HepG2 (cell line): Measurements from ENCODE around the gene AP3B2. TPM values are rescaled to one million over a fixed set of nuclear protein-coding genes. Genes with fewer than 3 reads are reported as not detected.
"Not testable (repeated sequence)": the region's sequence is repeated elsewhere in the genome, so short reads cannot be mapped to it uniquely, and the experiment has no call there.

Experiments used
- ATAC-seq: fragments of 200-7000 bp; cut with Tn5 transposase; 3 replicates; pipeline ENCODE4 v1.9.1; 2020; ENCODE audit warnings: mild to moderate bottlenecking, moderate library complexity
- BruUV-seq: library from RNA; stranded (reverse); fragments of 400-500 nt; replicated peaks from 2 replicates; lab custom pipeline; 2021; lab: Mats Ljungman, UMichigan
- CTCF ChIA-PET: fragments of 300-600 bp; formaldehyde crosslinking; extraction: SDS; loops from one replicate; lab custom pipeline; 2021; ENCODE audit warnings: low total read pairs, inconsistent platforms, low intra/inter-chr PET ratio; lab: Yijun Ruan, JAX
- POLR2A ChIA-PET: fragments of 350-600 bp; sonication (Branson Sonifier 250); formaldehyde crosslinking; loops from one replicate; lab custom pipeline; 2020; ENCODE audit warnings: antibody characterized with exemption, inconsistent platforms; lab: Yijun Ruan, JAX
- DNase-seq: peaks from one replicate; pipeline ENCODE4 v3.0.0-alpha.2; 2015; ENCODE audit warnings: low spot score
- FAIRE-seq: peaks from 3 replicates; lab custom pipeline; 2011; peaks lifted over from hg19 to GRCh38; lab: Jason Lieb, UNC
- H2AFZ ChIP-seq: one replicate; pipeline ENCODE4 v1.6.1; 2011; ENCODE audit warnings: low read length, inconsistent platforms
- H3K27ac ChIP-seq: fragments of 300-600 bp; 3 replicates; pipeline ENCODE4 v1.8.0; 2011; ENCODE audit warnings: mixed run types, mild to moderate bottlenecking, mixed read lengths, low read length, inconsistent platforms; ENCODE audit not compliant: insufficient read depth; ENCODE audit errors: extremely low read length
- H3K27me3 ChIP-seq, 2 experiments: fragments of 200-600 bp in 1 of 2; 2 replicates in 1 of 2; 3 replicates in 1 of 2; pipeline versions ENCODE4 v1.6.0 to v1.8.0; 2011; ENCODE audit warnings: low read length in 2 of 2, mild to moderate bottlenecking in 2 of 2, moderate library complexity in 2 of 2, inconsistent platforms in 1 of 2; ENCODE audit not compliant: insufficient read depth in 2 of 2, control insufficient read depth in 1 of 2
- H3K36me3 ChIP-seq, 2 experiments: fragments of 200-600 bp in 1 of 2; replicated peaks in 1 of 2; 2 replicates in 1 of 2; 3 replicates in 1 of 2; pipeline versions ENCODE4 v1.5.1 to v1.8.0; 2011; ENCODE audit warnings: low read length in 2 of 2, inconsistent platforms in 1 of 2; ENCODE audit not compliant: insufficient read depth in 2 of 2, control insufficient read depth in 1 of 2
- H3K4me1 ChIP-seq: 2 replicates; pipeline ENCODE4 v1.5.1; 2012; ENCODE audit warnings: low read length, inconsistent platforms; ENCODE audit not compliant: insufficient read depth
- H3K4me2 ChIP-seq: 2 replicates; pipeline ENCODE4 v1.6.0; 2011; ENCODE audit warnings: low read depth, low read length, inconsistent platforms
- H3K4me3 ChIP-seq, 3 experiments: fragments of 200-600 bp in 1 of 3; sonication (generic), shearing (Covaris generic) in 1 of 3; replicated peaks in 1 of 3; 2 replicates each; pipeline ENCODE4 v1.5.1; 2011 to 2016; ENCODE audit warnings: low read length in 3 of 3, inconsistent platforms in 2 of 3, low read depth in 2 of 3, mild to moderate bottlenecking in 2 of 3, control low read depth in 1 of 3, mixed read lengths in 1 of 3; ENCODE audit not compliant: insufficient read depth in 1 of 3
- H3K79me2 ChIP-seq: one replicate; pipeline ENCODE4 v1.6.1; 2011; ENCODE audit warnings: low read length, inconsistent platforms; ENCODE audit not compliant: insufficient read depth
- H3K9ac ChIP-seq: 2 replicates; pipeline ENCODE4 v1.6.0; 2011; ENCODE audit warnings: mild to moderate bottlenecking, low read depth, low read length, inconsistent platforms; ENCODE audit not compliant: insufficient read depth
- H3K9me3 ChIP-seq: 2 replicates; pipeline ENCODE4 v1.5.1; 2012; ENCODE audit warnings: mild to moderate bottlenecking, low read length
- H4K20me1 ChIP-seq: 2 replicates; pipeline ENCODE4 v1.6.0; 2011; ENCODE audit warnings: inconsistent platforms, mild to moderate bottlenecking, low read length, moderate library complexity; ENCODE audit not compliant: insufficient read depth
- EED ChIP-seq: sonication (generic); formaldehyde crosslinking; IDR thresholded peaks from 2 replicates; pipeline ENCODE4 v1.5.0; 2020; ENCODE audit warnings: mild to moderate bottlenecking, missing genetic modification reagents
- RFX3 ChIP-seq: IDR thresholded peaks from 2 replicates; pipeline ENCODE4 v1.6.1; 2016; ENCODE audit warnings: missing biosample characterization, missing genetic modification reagents
- RFXANK ChIP-seq: IDR thresholded peaks from 2 replicates; pipeline ENCODE4 v1.6.1; 2016
- SMYD3 ChIP-seq: sonication (generic); formaldehyde crosslinking; IDR thresholded peaks from 2 replicates; pipeline ENCODE4 v1.8.1; 2023; ENCODE audit warnings: mild to moderate bottlenecking, missing genetic modification reagents
- SP2 ChIP-seq: sonication (generic); formaldehyde crosslinking; IDR thresholded peaks from 2 replicates; pipeline ENCODE4 v1.5.1; 2020; ENCODE audit warnings: mild to moderate bottlenecking, missing genetic modification reagents
- TAF1 ChIP-seq: sonication (generic); formaldehyde crosslinking; IDR thresholded peaks from 2 replicates; pipeline ENCODE4 v1.4.0; 2020; ENCODE audit warnings: missing genetic modification reagents
- ZNF276 ChIP-seq: sonication (generic); formaldehyde crosslinking; IDR thresholded peaks from 2 replicates; pipeline ENCODE4 v1.4.0; 2020; ENCODE audit warnings: mild to moderate bottlenecking, low read depth, missing genetic modification reagents
- ZNF562 ChIP-seq: sonication (generic); formaldehyde crosslinking; IDR thresholded peaks from 2 replicates; pipeline ENCODE4 v1.8.0; 2022; ENCODE audit warnings: missing genetic modification reagents, borderline replicate concordance
- ZNF570 ChIP-seq: sonication (generic); formaldehyde crosslinking; IDR thresholded peaks from 2 replicates; pipeline ENCODE4 v1.4.0; 2020; ENCODE audit warnings: mild to moderate bottlenecking, missing genetic modification reagents, borderline replicate concordance
- ZNF644 ChIP-seq: IDR thresholded peaks from 2 replicates; pipeline ENCODE4 v1.6.1; 2016; ENCODE audit warnings: low read depth
- WGBS: methylation state at CpG from one replicate; pipeline ENCODE4 v1.1.6; 2017; ENCODE audit warnings: low lambda C conversion rate; 5-methylcytosine and 5-hydroxymethylcytosine counted together
- in situ Hi-C: cut with HindIII; loops from 2 replicates; pipeline ENCODE4 v1.10.0; 2017; ENCODE audit warnings: low pct_unique_long_range_greater_than_20kb; ENCODE audit not compliant: extremely low pct_ligation_motif_present
- intact Hi-C: fragments of 100-400 bp; cut with micrococcal nuclease; formaldehyde crosslinking; loops from one replicate; pipeline ENCODE4 v1.10.0; 2022; ENCODE audit not compliant: unreplicated experiment
- polyA plus RNA-seq, 8 experiments: library from polyadenylated mRNA; depleted of rRNA in 3 of 8; stranded (reverse) in 7 of 8; unstranded in 1 of 8; fragments of >200 nt; fragmentation: Illumina TruSeq in 4 of 8; extraction: Trizol in 4 of 8; gene quantifications; 2 replicates each; pipeline versions ENCODE4 v1.2.1 to v1.2.3, GENCODE V29; 2011 to 2016; ENCODE audit warnings: low read depth in 4 of 8, missing spikeins in 1 of 8, mixed read lengths in 1 of 8; ENCODE audit not compliant: insufficient read depth in 1 of 8
- total RNA-seq, 5 experiments: library from RNA; depleted of rRNA; stranded (reverse); fragments of >200 nt; fragmentation: Illumina TruSeq; extraction: Trizol; gene quantifications; 2 replicates each; pipeline ENCODE4 v1.2.3, GENCODE V29; 2016; ENCODE audit warnings: low read depth in 1 of 5
- TF ChIP-seq, protein P1 (sequence below): sonication (generic); formaldehyde crosslinking; IDR thresholded peaks from 2 replicates; pipeline ENCODE4 v1.5.0; 2020; ENCODE audit warnings: missing genetic modification reagents
- TF ChIP-seq, protein P2 (sequence below): sonication (generic); formaldehyde crosslinking; IDR thresholded peaks from 2 replicates; pipeline ENCODE4 v1.8.0; 2022; ENCODE audit warnings: mild to moderate bottlenecking, missing genetic modification reagents, borderline replicate concordance
- TF ChIP-seq, protein P3 (sequence below): sonication (generic); formaldehyde crosslinking; IDR thresholded peaks from 2 replicates; pipeline ENCODE4 v1.5.0; 2020; ENCODE audit warnings: mild to moderate bottlenecking, missing genetic modification reagents

The AP3B2 gene
- total and polyA plus RNA-seq, 2 of the 13 experiments (the other 11 are each of a cell fraction or from before 2014, with no cell fraction given): not detected

DNA sequence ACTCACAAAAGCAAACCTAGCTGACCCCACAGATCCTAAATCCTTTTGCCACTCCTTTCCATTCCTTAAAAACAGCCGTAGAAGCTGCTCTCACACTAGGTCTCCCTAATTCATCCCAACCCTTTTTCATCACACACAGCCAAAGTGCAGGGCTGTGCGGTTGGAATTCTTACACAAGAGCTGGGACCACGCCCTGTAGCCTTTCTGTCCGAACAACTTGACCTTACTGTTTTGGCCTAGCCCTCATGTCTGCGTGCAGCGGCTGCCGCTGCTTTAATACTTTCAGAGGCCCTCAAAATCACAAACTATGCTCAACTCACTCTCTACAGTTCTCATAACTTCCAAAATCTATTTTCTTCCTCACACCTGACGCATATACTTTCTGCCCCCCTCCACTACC lies 3.8 kb downstream of the AP3B2 start:
- H2AFZ ChIP-seq, POLR2A ChIA-PET, DNase-seq, H3K27ac ChIP-seq, CTCF ChIA-PET, H3K4me1 ChIP-seq, H3K79me2 ChIP-seq, H3K4me2 ChIP-seq, H3K4me3 ChIP-seq, H4K20me1 ChIP-seq, H3K36me3 ChIP-seq, intact Hi-C loops, H3K9ac ChIP-seq, in situ Hi-C loops, FAIRE-seq, BruUV-seq, H3K9me3 ChIP-seq, ATAC-seq: not testable (repeated sequence)
- 6% methylated on average over 8 of the region's 8 CpGs for WGBS
- peaks cover 3 to 21% of the 10 kb centered on the region in 2 experiments; a peak in 4 of 5 replicates for H3K27me3 ChIP-seq

DNA sequence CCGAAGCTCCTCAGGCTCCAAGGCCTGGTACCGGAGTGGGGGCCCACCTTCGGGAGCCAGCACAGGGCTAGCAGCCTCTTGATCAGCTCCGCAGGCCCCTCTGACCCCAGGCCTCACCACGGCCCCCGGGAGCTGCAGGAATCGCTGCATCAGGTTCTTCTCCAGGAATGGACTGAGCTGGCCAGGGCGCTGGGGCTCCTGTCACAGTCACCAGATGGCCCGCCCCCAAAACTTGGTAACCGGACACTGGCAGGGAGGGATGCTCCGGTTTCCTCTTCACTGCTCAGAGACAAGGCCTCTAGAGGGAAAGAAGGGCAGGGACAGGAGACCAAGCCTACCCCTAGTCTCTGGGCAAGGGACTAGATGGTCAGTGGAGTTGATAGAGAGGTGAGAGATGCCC lies 9.9 kb downstream of the AP3B2 start:
- H3K9me3 ChIP-seq: no peaks in the 10 kb centered on the region
- no peak overlapping the region for H3K9ac ChIP-seq
- BruUV-seq: no TSS peak
- H4K20me1 ChIP-seq: no peaks in the 10 kb centered on the region
- no peaks in the 10 kb centered on the region for H3K79me2 ChIP-seq
- intact Hi-C loops: loop anchor here (10.0 kb wide), 1 partner anchor 715 kb away; no protein-coding TSS in a partner anchor
- no peak overlapping the region for H3K27ac ChIP-seq
- ChIA-PET CTCF (no interaction called here), POLR2A (no interaction called here)
- WGBS: 0% methylated on average over 2 of the region's 11 CpGs
- H3K27me3 ChIP-seq: peaks cover 4 to 17% of the 10 kb centered on the region in 2 experiments; a peak in 4 of 5 replicates
- ATAC-seq: peak; percentile 62
- no peak for DNase-seq
- no peaks in the 10 kb centered on the region for H3K4me1 ChIP-seq
- no peaks in the 10 kb centered on the region for H3K36me3 ChIP-seq
- H3K4me2 ChIP-seq: no peak overlapping the region
- in situ Hi-C loops: no loop called here
- H3K4me3 ChIP-seq: no peak overlapping the region
- no peak for FAIRE-seq
- no peak overlapping the region for H2AFZ ChIP-seq
- TF ChIP-seq SMYD3 (CRISPR knock-in tag): no peak
- TF ChIP-seq, protein P1, sequence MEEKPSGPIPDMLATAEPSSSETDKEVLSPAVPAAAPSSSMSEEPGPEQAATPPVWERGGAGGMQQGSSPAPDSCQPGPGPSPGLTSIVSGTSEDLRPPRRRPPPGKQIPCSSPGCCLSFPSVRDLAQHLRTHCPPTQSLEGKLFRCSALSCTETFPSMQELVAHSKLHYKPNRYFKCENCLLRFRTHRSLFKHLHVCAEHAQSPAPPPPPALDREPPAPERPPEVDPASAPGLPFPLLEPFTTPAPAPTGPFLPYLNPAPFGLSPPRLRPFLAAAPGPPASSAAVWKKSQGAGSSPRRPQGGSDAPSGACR (CRISPR knock-in tag): no peak
- TF ChIP-seq ZNF562 (CRISPR knock-in tag): no peak
- TF ChIP-seq, protein P2, sequence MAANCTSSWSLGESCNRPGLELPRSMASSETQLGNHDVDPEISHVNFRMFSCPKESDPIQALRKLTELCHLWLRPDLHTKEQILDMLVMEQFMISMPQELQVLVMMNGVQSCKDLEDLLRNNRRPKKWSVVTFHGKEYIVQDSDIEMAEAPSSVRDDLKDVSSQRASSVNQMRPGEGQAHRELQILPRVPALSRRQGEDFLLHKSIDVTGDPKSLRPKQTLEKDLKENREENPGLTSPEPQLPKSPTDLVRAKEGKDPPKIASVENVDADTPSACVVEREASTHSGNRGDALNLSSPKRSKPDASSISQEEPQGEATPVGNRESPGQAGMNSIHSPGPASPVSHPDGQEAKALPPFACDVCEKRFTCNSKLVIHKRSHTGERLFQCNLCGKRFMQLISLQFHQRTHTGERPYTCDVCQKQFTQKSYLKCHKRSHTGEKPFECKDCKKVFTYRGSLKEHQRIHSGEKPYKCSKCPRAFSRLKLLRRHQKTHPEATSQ: no peak
- TF ChIP-seq RFX3 (CRISPR knock-in tag): no peak
- no peak for TF ChIP-seq ZNF570 (CRISPR knock-in tag)
- no peak for TF ChIP-seq ZNF276
- no peak for TF ChIP-seq RFXANK (CRISPR knock-in tag)
- TF ChIP-seq TAF1 (CRISPR knock-in tag): no peak
- TF ChIP-seq SP2: no peak
- TF ChIP-seq EED (CRISPR knock-in tag): no peak
- TF ChIP-seq ZNF644 (CRISPR knock-in tag): no peak
- TF ChIP-seq, protein P3, sequence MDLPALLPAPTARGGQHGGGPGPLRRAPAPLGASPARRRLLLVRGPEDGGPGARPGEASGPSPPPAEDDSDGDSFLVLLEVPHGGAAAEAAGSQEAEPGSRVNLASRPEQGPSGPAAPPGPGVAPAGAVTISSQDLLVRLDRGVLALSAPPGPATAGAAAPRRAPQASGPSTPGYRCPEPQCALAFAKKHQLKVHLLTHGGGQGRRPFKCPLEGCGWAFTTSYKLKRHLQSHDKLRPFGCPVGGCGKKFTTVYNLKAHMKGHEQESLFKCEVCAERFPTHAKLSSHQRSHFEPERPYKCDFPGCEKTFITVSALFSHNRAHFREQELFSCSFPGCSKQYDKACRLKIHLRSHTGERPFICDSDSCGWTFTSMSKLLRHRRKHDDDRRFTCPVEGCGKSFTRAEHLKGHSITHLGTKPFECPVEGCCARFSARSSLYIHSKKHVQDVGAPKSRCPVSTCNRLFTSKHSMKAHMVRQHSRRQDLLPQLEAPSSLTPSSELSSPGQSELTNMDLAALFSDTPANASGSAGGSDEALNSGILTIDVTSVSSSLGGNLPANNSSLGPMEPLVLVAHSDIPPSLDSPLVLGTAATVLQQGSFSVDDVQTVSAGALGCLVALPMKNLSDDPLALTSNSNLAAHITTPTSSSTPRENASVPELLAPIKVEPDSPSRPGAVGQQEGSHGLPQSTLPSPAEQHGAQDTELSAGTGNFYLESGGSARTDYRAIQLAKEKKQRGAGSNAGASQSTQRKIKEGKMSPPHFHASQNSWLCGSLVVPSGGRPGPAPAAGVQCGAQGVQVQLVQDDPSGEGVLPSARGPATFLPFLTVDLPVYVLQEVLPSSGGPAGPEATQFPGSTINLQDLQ (CRISPR knock-in tag): no peak
